HG02970 (cell line): ENCODE data around the gene LRWD1.
"Not testable (repeated sequence)": the region's sequence is repeated elsewhere in the genome, so short reads cannot be mapped to it uniquely, and the experiment has no call there.

Experiments used
- ATAC-seq: cut with Tn5 transposase; IDR thresholded peaks from one replicate; pipeline ENCODE4 v1.9.1; 2021; ENCODE audit warnings: mild to moderate bottlenecking, moderate library complexity, moderate number of reproducible peaks; ENCODE audit not compliant: unreplicated experiment, low FRiP score

LRWD1 gene

GRCh38 chr7:102493220-102493935 lies 28.6 kb downstream of the LRWD1 start:
- not testable (repeated sequence) for ATAC-seq

- ATAC-seq = not testable (repeated sequence)
These were observed 29.2 kb downstream of the LRWD1 start for GRCh38 chr7:102494026-102494425.

- peak; percentile 51 for ATAC-seq
These were observed 29.8 kb downstream of the LRWD1 start for GRCh38 chr7:102494473-102495149.

GRCh38 chr7:102496861-102497260 lies 32.1 kb downstream of the LRWD1 start:
- not testable (repeated sequence) for ATAC-seq

- not testable (repeated sequence) for ATAC-seq
These were observed 32.5 kb downstream of the LRWD1 start for GRCh38 chr7:102497308-102497707.

GRCh38 chr7:102498321-102498720 lies 33.5 kb downstream of the LRWD1 start:
- ATAC-seq = not testable (repeated sequence)

- ATAC-seq = not testable (repeated sequence)
These were observed 38.4 kb downstream of the LRWD1 start for GRCh38 chr7:102503141-102503540.

- ATAC-seq = not testable (repeated sequence)
These were observed 40.8 kb downstream of the LRWD1 start for GRCh38 chr7:102505298-102506185.

- not testable (repeated sequence) for ATAC-seq
These were observed 42.8 kb downstream of the LRWD1 start for GRCh38 chr7:102507410-102508088.

- not testable (repeated sequence) for ATAC-seq
These were observed 45.8 kb downstream of the LRWD1 start for GRCh38 chr7:102510575-102510974.

GRCh38 chr7:102511860-102512522 lies 47.2 kb downstream of the LRWD1 start:
- ATAC-seq = not testable (repeated sequence)

GRCh38 chr7:102512642-102513221 lies 47.9 kb downstream of the LRWD1 start:
- not testable (repeated sequence) for ATAC-seq

- ATAC-seq = peak; percentile 43
These were observed 50.3 kb downstream of the LRWD1 start for GRCh38 chr7:102514881-102515721.

- ATAC-seq = not testable (repeated sequence)
These were observed 51.1 kb downstream of the LRWD1 start for GRCh38 chr7:102515889-102516288.

- not testable (repeated sequence) for ATAC-seq
These were observed 52.2 kb downstream of the LRWD1 start for GRCh38 chr7:102516951-102517350.

- peak; percentile 66 for ATAC-seq
These were observed 52.9 kb downstream of the LRWD1 start, which contains the start of gene RASA4B for GRCh38 chr7:102517550-102518147. TSS of gene RASA4B (minus strand) at chr7:102517777. CDS start at chr7:102517710, 67 bp downstream.

GRCh38 chr7:102520797-102521196 lies 56.0 kb downstream of the LRWD1 start:
- not testable (repeated sequence) for ATAC-seq
